OCI-LY3 (cell line): ENCODE results near the gene PLXDC2.

Experiments
- EZH2phosphoT487 ChIP-seq: fragments of 200-600 bp; shearing (Covaris generic); IDR thresholded peaks from 2 replicates; pipeline ENCODE4 v1.6.1; 2018; ENCODE audit warnings: antibody characterized with exemption, mixed run types, low read depth
- TF ChIP-seq, protein P1 (sequence below): fragments of 200-600, 300-600 bp; sonication (generic); IDR thresholded peaks from 2 replicates; pipeline ENCODE4 v1.5.1; 2014; ENCODE audit warnings: antibody characterized with exemption, low read length, low read depth

DNA sequence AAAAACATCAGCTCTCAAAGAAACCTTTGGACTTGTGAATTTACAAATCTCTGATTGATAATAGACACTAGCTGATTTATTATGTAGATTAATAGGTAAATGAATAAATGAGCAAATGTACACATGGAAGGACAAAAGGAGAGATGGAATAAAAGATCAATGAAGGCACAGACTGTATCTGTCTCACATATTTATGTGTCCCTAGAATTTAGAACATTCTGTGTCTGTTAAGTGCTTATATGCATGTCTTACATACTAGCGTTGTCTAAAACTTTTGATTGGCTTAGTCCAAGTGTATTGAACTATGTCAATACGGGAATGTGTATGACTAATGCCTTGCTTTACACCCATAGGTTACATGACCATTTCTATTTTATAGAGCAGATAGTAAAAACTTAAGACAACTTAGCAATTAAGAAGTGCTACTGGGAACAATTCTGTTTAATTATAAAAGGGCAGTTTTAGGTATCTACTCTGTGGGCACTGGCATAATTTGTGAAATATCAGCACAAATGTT, 140.3 kb downstream of the PLXDC2 start:
- TF ChIP-seq, protein P1, sequence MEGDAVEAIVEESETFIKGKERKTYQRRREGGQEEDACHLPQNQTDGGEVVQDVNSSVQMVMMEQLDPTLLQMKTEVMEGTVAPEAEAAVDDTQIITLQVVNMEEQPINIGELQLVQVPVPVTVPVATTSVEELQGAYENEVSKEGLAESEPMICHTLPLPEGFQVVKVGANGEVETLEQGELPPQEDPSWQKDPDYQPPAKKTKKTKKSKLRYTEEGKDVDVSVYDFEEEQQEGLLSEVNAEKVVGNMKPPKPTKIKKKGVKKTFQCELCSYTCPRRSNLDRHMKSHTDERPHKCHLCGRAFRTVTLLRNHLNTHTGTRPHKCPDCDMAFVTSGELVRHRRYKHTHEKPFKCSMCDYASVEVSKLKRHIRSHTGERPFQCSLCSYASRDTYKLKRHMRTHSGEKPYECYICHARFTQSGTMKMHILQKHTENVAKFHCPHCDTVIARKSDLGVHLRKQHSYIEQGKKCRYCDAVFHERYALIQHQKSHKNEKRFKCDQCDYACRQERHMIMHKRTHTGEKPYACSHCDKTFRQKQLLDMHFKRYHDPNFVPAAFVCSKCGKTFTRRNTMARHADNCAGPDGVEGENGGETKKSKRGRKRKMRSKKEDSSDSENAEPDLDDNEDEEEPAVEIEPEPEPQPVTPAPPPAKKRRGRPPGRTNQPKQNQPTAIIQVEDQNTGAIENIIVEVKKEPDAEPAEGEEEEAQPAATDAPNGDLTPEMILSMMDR, result no peak
- TF ChIP-seq EZH2phosphoT487, result no peak
